CD14-positive monocyte (primary cell): ENCODE measurements around the gene BBS9. TPM values are rescaled to one million over a fixed set of nuclear protein-coding genes. Genes with fewer than 3 reads are reported as not detected.

Experiments used
- DNase-seq, 3 donors: peaks; one replicate each; pipeline ENCODE4 v3.0.0-alpha.2; 2011 to 2022
- H2AFZ ChIP-seq: 2 replicates; pipeline ENCODE4 v1.6.0; 2012; ENCODE audit warnings: mild to moderate bottlenecking, low read depth, low read length, inconsistent platforms; ENCODE audit not compliant: insufficient read depth, poor library complexity, severe bottlenecking
- H3K27ac ChIP-seq, 2 donors: 1 replicate in 1 of 2; 2 replicates in 1 of 2; pipeline ENCODE4 v1.5.1; 2012 to 2013; ENCODE audit warnings: low read length in 2 of 2, control low read depth in 1 of 2, inconsistent platforms in 1 of 2, low read depth in 1 of 2, mild to moderate bottlenecking in 1 of 2
- H3K27me3 ChIP-seq, 2 donors: one replicate each; pipeline versions ENCODE4 v1.6.0 to v1.6.1; 2011 to 2013; ENCODE audit warnings: low read length in 2 of 2; ENCODE audit not compliant: control insufficient read depth in 2 of 2, insufficient read depth in 2 of 2
- H3K36me3 ChIP-seq, 2 donors: replicated peaks in 1 of 2; 1 replicate in 1 of 2; 2 replicates in 1 of 2; pipeline versions ENCODE4 v1.5.1 to v1.6.1; 2012 to 2013; ENCODE audit warnings: low read length in 2 of 2, control low read depth in 1 of 2, inconsistent platforms in 1 of 2, mild to moderate bottlenecking in 1 of 2; ENCODE audit not compliant: insufficient read depth in 2 of 2, control insufficient read depth in 1 of 2
- H3K4me1 ChIP-seq, 2 donors: 1 replicate in 1 of 2; 2 replicates in 1 of 2; pipeline versions ENCODE4 v1.5.1 to v1.6.1; 2012 to 2013; ENCODE audit warnings: low read length in 2 of 2, control low read depth in 1 of 2, inconsistent platforms in 1 of 2, mild to moderate bottlenecking in 1 of 2, moderate library complexity in 1 of 2; ENCODE audit not compliant: insufficient read depth in 2 of 2, control insufficient read depth in 1 of 2
- H3K4me2 ChIP-seq: replicated peaks from 2 replicates; pipeline ENCODE3; 2012; ENCODE audit warnings: low read length, moderate library complexity, mild to moderate bottlenecking; ENCODE audit not compliant: poor library complexity, severe bottlenecking; ENCODE audit errors: extremely low read depth
- H3K4me3 ChIP-seq, 3 experiments: fragments of 200-600 bp in 1 of 3; sonication (generic) in 1 of 3; replicated peaks in 1 of 3; 1 replicate in 2 of 3; 2 replicates in 1 of 3; pipeline ENCODE4 v1.5.1; 2011 to 2013; ENCODE audit warnings: low read length in 3 of 3, mild to moderate bottlenecking in 3 of 3, control low read depth in 2 of 3, low read depth in 2 of 3, inconsistent platforms in 1 of 3, moderate library complexity in 1 of 3
- H3K79me2 ChIP-seq: 2 replicates; pipeline ENCODE4 v1.6.0; 2012; ENCODE audit warnings: mild to moderate bottlenecking, control low read depth, inconsistent platforms, low read length, moderate library complexity; ENCODE audit not compliant: insufficient read depth
- H3K9ac ChIP-seq: 2 replicates; pipeline ENCODE4 v1.6.0; 2017; ENCODE audit warnings: low read length, mild to moderate bottlenecking; ENCODE audit not compliant: insufficient read depth, poor library complexity, severe bottlenecking
- H3K9me3 ChIP-seq, 2 donors: replicated peaks in 1 of 2; 1 replicate in 1 of 2; 2 replicates in 1 of 2; pipeline versions ENCODE4 v1.5.1 to v1.6.1; 2012 to 2013; ENCODE audit warnings: low read length in 2 of 2, control low read depth in 1 of 2; ENCODE audit not compliant: control insufficient read depth in 1 of 2, insufficient read depth in 1 of 2
- H4K20me1 ChIP-seq: 2 replicates; pipeline ENCODE4 v1.6.0; 2012; ENCODE audit warnings: mild to moderate bottlenecking, low read length, control low read depth, moderate library complexity; ENCODE audit not compliant: insufficient read depth
- H3K27ac Mint-ChIP-seq, 7 donors: one replicate each; pipeline ENCODE4 v1.8.0; 2020; ENCODE audit warnings: mild to moderate bottlenecking in 7 of 7, mixed read lengths in 7 of 7, moderate library complexity in 6 of 7, inconsistent platforms in 2 of 7
- H3K27me3 Mint-ChIP-seq, 3 donors: one replicate each; pipeline ENCODE4 v1.8.0; 2021 to 2022; ENCODE audit warnings: low read depth in 3 of 3, mild to moderate bottlenecking in 3 of 3, mixed read lengths in 3 of 3, moderate library complexity in 3 of 3, inconsistent platforms in 1 of 3
- H3K36me3 Mint-ChIP-seq, 2 donors: one replicate each; pipeline ENCODE4 v1.8.0; 2020; ENCODE audit warnings: mixed read lengths in 2 of 2, inconsistent platforms in 1 of 2, mild to moderate bottlenecking in 1 of 2
- H3K4me1 Mint-ChIP-seq: one replicate; pipeline ENCODE4 v1.8.0; 2020; ENCODE audit warnings: mild to moderate bottlenecking, mixed read lengths
- H3K4me3 Mint-ChIP-seq, 2 donors: one replicate each; pipeline ENCODE4 v1.8.0; 2020; ENCODE audit warnings: mild to moderate bottlenecking in 2 of 2, mixed read lengths in 2 of 2, moderate library complexity in 1 of 2
- H3K9me3 Mint-ChIP-seq, 7 donors: one replicate each; pipeline ENCODE4 v1.8.0; 2020 to 2022; ENCODE audit warnings: mixed read lengths in 7 of 7, mild to moderate bottlenecking in 6 of 7, moderate library complexity in 6 of 7, inconsistent platforms in 2 of 7
- CTCF ChIP-seq: fragments of 200-600 bp; IDR thresholded peaks from one replicate; pipeline ENCODE4 v1.8.0; 2022; ENCODE audit warnings: antibody characterized with exemption, mild to moderate bottlenecking
- WGBS: methylation state at CpG from one replicate; pipeline ENCODE4 v1.1.5; 2013; ENCODE audit warnings: missing lambda C conversion rate; ENCODE audit not compliant: insufficient coverage; 5-methylcytosine and 5-hydroxymethylcytosine counted together
- intact Hi-C, 2 donors: fragments of 100-400 bp; cut with micrococcal nuclease; formaldehyde crosslinking; loops; one replicate each; pipeline versions ENCODE4 v1.15.0 to v1.15.1; 2023
- polyA minus RNA-seq: library from RNA; depleted of rRNA, polyadenylated mRNA; stranded (reverse); fragments of >200 nt; gene quantifications from 2 replicates; pipeline ENCODE4 v1.2.3, GENCODE V29; 2012
- polyA plus RNA-seq, 3 donors: library from polyadenylated mRNA; depleted of rRNA in 1 of 3; unstranded in 2 of 3; stranded (reverse) in 1 of 3; fragments of 300-500 nt in 2 of 3; fragments of >200 nt in 1 of 3; fragmentation: Illumina TruSeq in 2 of 3; gene quantifications; 1 replicate in 2 of 3; 2 replicates in 1 of 3; pipeline ENCODE4 v1.2.3, GENCODE V29; 2012 to 2021
- total RNA-seq, 12 experiments: library from RNA in 1 of 12; stranded (reverse) in 1 of 12; fragments of 120-200 nt in 1 of 12; gene quantifications; one replicate each; pipeline ENCODE4 v1.2.4 and lab custom pipeline; 2013 to 2026; ENCODE audit warnings: mixed read lengths in 6 of 12, inconsistent platforms in 1 of 12

Gene BBS9
- total RNA-seq (2013), result 6.7 TPM
- polyA plus RNA-seq (1 to 10 TPM; 4.9 to 7.5 (median 6.8) TPM), polyA minus RNA-seq (3.5 and 4.0 TPM in 2 replicates), total RNA-seq (lab: John Stamatoyannopoulos, UW) (3.8 to 18.8 (median 11.7) reads per million in 11 experiments)

- Histone ChIP-seq H3K27ac (peak within 1 kb of the TSS; percentile 72 to 80), H3K4me2 (peak within 1 kb of the TSS; percentile 84), H4K20me1 (no peaks in the 10 kb centered on the region), H3K4me3 (peak within 1 kb of the TSS; percentile 60 to 80 (median 63)), H2AFZ (peak within 1 kb of the TSS; percentile 98), H3K79me2 (no peaks in the 10 kb centered on the region), H3K4me1 (peaks cover 12 to 16% of the 10 kb centered on the region in 2 donors), H3K36me3 (no peaks in the 10 kb centered on the region), H3K9me3 (peaks cover 0 to 3% of the 10 kb centered on the region in 2 donors), H3K27me3 (no peaks in the 10 kb centered on the region), H3K9ac (peak within 1 kb of the TSS; percentile 60)
- TF ChIP-seq CTCF, result no peak
- H3K27me3 Mint-ChIP-seq, result no peaks in the 10 kb centered on the region
- H3K9me3 Mint-ChIP-seq, result peaks cover 0 to 6% (median 2%) of the 10 kb centered on the region in 7 donors
- H3K4me3 Mint-ChIP-seq, result peak within 1 kb of the TSS; percentile 86 to 94
- peaks cover 16% of the 10 kb centered on the region for H3K4me1 Mint-ChIP-seq
- H3K36me3 Mint-ChIP-seq, result no peaks in the 10 kb centered on the region
- WGBS, result 0% methylated on average over 38 of the region's 57 CpGs
- peak; percentile 89 to 92 (median 90) for DNase-seq
- intact Hi-C loops, result loop anchor here (2.0 to 10.0 kb wide), 3 partner anchors 66 to 234 kb away; partner anchors contain the start of genes NT5C3A (in 2 of the 2) and KBTBD2 (in 1 of the 2)
- H3K27ac Mint-ChIP-seq, result peak within 1 kb of the TSS; percentile 77 to 93 (median 91)
Observed at GRCh38 chr7:33128990-33129805, at the start of gene BBS9. Gene BBS9, plus strand, starts transcription at chr7:33129564. Its CDS starts 16,689 bp downstream, at chr7:33146253.

GRCh38 chr7:33079763-33080690 is 49.3 kb upstream of the BBS9 start:
- no peaks in the 10 kb centered on the region for H4K20me1 ChIP-seq
- H3K27me3 Mint-ChIP-seq, result peaks cover 0 to 18% (median 9%) of the 10 kb centered on the region in 3 donors
- H3K36me3 Mint-ChIP-seq, result no peaks in the 10 kb centered on the region
- H3K4me1 Mint-ChIP-seq, result no peaks in the 10 kb centered on the region
- H3K4me2 ChIP-seq, result no peak overlapping the region
- intact Hi-C loops, result no loop called here
- 93% methylated on average over 3 of the region's 9 CpGs for WGBS
- no peak overlapping the region for H3K4me3 ChIP-seq
- H3K9me3 Mint-ChIP-seq, result peaks cover 0 to 2% (median 0%) of the 10 kb centered on the region in 7 donors
- TF ChIP-seq CTCF, result no peak
- no peak overlapping the region for H3K4me3 Mint-ChIP-seq
- H3K27ac Mint-ChIP-seq, result no peak overlapping the region
- H3K9me3 ChIP-seq, result no peaks in the 10 kb centered on the region
- peaks cover 3 to 6% of the 10 kb centered on the region in 2 donors for H3K27me3 ChIP-seq
- no peaks in the 10 kb centered on the region for H3K79me2 ChIP-seq
- H3K9ac ChIP-seq, result no peak overlapping the region
- no peaks in the 10 kb centered on the region for H3K36me3 ChIP-seq
- no peak for DNase-seq
- no peak overlapping the region for H3K27ac ChIP-seq
- H2AFZ ChIP-seq, result no peak overlapping the region
- no peaks in the 10 kb centered on the region for H3K4me1 ChIP-seq
